Stimulated activated CD4-positive, alpha-beta T cell treated with anti-CD3 and anti-CD28 coated beads, Interleukin-2, amount 100 ng/mL, for 24 hours (primary cell): Measurements from ENCODE around the gene TDRD12.
A peak's percentile ranks its signal among the peaks of the same experiment; 100 is the strongest.
"Not testable (repeated sequence)": the region's sequence is repeated elsewhere in the genome, so short reads cannot be mapped to it uniquely, and the experiment has no call there.

Source experiments
- DNase-seq, 2 donors: peaks; one replicate each; pipeline ENCODE4 v3.0.0-alpha.2; 2020

The TDRD12 gene

DNA sequence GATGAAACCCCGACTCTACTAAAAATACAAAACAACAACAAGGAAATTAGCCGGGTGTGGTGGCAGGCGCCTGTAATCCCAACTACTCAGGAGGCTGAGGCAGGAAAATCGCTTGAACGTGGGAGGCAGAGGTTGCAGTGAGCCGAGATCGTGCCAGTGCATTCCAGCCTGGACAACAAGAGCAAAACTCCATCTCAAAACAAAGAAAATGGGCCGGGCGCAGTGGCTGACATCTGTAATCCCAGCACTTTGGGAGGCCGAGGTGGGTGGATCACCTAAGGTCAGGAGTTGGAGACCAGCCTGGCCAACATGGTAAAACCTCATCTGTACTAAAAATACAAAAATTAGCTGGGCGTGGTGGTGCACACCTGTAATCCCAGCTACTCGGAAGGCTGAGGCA lies 112.5 kb downstream of the TDRD12 start:
- DNase-seq, result not testable (repeated sequence)

- not testable (repeated sequence) for DNase-seq
Measured at GRCh38 chr19:32832825-32833224, 113.3 kb downstream of the TDRD12 start.

- DNase-seq, result not testable (repeated sequence)
Measured at GRCh38 chr19:32833388-32833787, 113.8 kb downstream of the TDRD12 start.

GRCh38 chr19:32837531-32837930 lies 118.0 kb downstream of the TDRD12 start:
- peak in 1 of 2 donors; percentile 20 for DNase-seq

- no peak for DNase-seq
Measured at GRCh38 chr19:32842061-32842460, 122.5 kb downstream of the TDRD12 start.

GRCh38 chr19:32843716-32844245 lies 124.2 kb downstream of the TDRD12 start:
- no peak for DNase-seq

DNA sequence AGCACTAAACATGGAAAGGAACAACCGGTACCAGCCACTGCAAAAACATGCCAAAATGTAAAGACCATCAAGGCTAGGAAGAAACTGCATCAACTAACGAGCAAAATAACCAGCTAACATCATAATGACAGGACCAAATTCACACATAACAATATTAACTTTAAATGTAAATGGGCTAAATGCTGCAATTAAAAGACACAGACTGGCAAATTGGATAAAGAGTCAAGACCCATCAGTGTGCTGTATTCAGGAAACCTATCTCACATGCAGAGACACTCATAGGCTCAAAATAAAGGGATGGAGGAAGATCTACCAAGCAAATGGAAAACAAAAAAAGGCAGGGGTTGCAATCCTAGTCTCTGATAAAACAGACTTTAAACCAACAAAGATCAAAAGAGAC lies 128.5 kb downstream of the TDRD12 start:
- not testable (repeated sequence) for DNase-seq

DNA sequence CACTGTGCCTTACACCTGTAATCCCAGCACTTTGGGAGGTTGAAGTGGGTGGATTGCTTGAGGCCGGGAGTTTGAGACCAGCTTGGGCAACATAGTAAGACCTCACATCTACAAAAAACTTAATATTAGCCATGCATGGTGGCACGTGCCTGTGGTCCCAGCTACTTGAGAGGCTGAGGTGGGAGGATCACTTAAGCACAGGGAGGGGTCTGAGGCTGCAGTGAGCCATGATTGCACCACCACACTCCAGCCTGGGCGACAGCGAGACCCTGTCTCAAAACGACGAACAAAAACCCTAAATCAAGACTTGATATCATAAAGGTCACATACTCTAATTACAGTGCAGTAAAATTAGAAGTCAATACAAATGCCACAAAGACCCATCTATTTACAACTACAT lies 132.6 kb downstream of the TDRD12 start:
- DNase-seq, result no peak

- DNase-seq, result not testable (repeated sequence)
Measured at GRCh38 chr19:32856818-32857217, 137.3 kb downstream of the TDRD12 start.

- DNase-seq, result no peak
Measured at GRCh38 chr19:32857584-32857983, 138.0 kb downstream of the TDRD12 start.

GRCh38 chr19:32858155-32858554 lies 138.6 kb downstream of the TDRD12 start:
- DNase-seq, result no peak

GRCh38 chr19:32858559-32858958 lies 139.0 kb downstream of the TDRD12 start:
- no peak for DNase-seq

- DNase-seq, result no peak
Measured at GRCh38 chr19:32859591-32859990, 140.0 kb downstream of the TDRD12 start.

DNA sequence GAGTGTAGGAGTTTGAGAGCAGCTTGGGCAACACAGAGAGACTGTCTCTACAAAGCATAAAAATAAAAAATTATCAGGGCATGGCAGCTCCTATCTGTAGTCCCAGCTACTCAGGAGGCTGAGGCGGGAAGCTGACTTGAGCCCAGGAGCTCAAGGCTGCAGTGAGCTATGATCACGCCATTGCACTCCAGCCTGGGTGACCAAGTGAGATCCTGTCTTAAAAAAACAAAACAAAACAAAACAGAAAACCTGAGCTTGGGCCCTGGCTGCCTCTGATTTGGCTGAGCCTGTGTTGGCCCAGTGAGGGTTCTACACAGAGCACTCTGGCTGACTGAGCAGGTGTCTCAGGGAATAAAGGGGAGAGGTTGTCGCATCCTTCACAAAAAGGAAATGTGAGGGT lies 142.0 kb downstream of the TDRD12 start:
- DNase-seq, result no peak

- no peak for DNase-seq
Measured at GRCh38 chr19:32862173-32862572, 142.6 kb downstream of the TDRD12 start.

GRCh38 chr19:32862741-32863140 lies 143.2 kb downstream of the TDRD12 start:
- no peak for DNase-seq

DNA sequence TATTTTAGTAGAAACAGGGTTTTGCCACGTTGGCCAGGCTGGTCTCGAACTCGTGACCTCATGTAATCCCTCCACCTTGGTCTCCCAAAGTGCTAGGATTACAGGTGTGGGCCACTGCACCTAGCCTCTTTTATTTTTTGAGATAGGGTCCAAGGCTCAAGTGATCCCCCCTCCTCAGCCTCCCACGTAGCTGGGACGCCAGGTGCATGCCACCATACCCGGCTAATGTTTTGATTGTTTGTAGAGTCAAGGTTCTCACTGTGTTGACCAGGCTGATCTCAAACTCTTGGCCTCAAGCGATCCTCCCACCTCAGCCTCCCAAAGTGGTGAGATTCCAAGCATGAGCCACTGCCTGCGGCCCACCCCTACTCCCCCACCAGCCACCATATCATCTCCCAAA lies 143.7 kb downstream of the TDRD12 start:
- no peak for DNase-seq

DNA sequence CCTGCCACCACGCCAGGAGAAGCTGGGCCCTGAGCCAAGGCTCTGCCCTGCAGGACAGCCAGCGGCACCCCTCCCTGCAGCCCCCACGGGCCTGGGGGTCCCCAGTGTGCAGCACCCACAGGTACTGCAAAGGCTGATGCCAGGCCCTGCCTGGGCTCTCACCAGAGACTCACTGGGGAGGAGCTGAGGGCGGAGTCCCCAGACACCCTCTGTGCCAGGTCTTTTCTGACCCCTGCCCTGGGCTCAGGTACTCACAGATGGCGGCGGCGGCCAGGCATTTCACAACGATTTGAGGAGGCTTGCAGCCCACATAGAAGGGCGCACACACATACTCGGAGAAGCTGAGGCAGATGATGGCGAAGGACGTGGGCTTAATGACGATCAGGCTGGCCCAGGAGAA lies 144.3 kb downstream of the TDRD12 start:
- no peak for DNase-seq

- no peak for DNase-seq
Measured at GRCh38 chr19:32864318-32865007, 144.9 kb downstream of the TDRD12 start.

- DNase-seq, result no peak
Measured at GRCh38 chr19:32865326-32865725, 145.8 kb downstream of the TDRD12 start.

DNA sequence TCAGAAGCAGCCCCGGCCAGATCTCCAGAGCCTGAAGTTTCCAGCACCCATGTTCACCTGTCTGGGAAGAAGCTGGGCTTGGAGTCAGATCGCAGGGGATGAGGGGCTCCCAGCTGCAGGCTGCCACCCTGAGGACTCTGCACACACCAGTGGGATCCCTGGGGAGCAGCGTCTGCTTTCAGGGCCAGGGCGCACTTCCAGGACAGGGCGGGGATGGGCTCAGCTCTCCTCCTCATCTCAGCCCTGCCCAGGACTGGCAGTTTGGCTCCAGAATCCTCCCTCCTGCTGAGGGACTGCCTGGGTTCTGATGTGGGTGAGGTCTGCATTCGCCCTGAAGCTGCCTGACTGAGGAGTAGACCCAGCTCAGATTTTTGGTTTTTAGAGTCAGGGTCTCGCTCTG lies 146.5 kb downstream of the TDRD12 start:
- DNase-seq, result no peak

- no peak for DNase-seq
Measured at GRCh38 chr19:32866564-32867265, 147.1 kb downstream of the TDRD12 start.

GRCh38 chr19:32867436-32867835 lies 147.9 kb downstream of the TDRD12 start:
- not testable (repeated sequence) for DNase-seq

DNA sequence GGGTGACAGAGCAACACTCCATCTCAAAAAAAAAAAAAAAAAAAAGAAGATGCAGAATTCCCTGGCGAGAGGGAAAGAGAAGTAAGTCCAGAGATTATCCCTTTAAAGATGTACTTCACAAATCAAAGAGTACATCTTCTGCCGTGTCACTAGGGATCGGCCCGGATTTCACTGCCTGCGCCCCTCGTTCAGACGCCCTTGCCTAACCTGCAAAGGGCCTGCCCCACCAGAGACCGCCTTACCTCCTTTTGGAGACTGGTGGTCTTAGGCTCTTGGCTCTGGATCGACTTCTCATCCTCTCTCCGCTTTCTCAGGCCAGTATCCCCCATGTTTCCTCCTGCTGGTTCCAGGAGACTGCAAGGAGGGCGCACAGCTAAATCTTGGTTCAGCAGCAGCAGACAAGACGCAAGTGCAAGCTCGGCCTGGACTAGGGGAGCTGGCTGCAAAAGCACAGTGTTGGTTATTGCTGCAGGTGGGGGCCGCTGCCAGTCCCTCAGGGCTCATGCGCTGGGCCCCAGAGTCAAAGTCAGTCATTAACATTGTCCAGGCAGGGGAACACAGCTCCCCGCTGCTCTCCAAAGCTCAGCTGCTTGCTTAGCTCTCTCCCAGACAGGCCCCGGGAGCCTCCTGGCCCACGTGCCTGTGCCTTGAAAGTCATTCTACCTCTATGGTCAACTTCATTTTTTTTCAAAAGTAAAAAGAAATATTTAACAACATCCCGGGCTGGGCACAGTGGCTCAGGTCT lies 148.8 kb downstream of the TDRD12 start:
- no peak for DNase-seq
